Measurements from ENCODE around the gene PLCH1. TPM values are rescaled to one million over a fixed set of nuclear protein-coding genes. Genes with fewer than 3 reads are reported as not detected.
"Not testable (repeated sequence)": the region's sequence is repeated elsewhere in the genome, so short reads cannot be mapped to it uniquely, and the experiment has no call there.

The PLCH1 gene
- total RNA-seq, 2 experiments from 2014 or later = 0.16 to 0.26 TPM

DNA sequence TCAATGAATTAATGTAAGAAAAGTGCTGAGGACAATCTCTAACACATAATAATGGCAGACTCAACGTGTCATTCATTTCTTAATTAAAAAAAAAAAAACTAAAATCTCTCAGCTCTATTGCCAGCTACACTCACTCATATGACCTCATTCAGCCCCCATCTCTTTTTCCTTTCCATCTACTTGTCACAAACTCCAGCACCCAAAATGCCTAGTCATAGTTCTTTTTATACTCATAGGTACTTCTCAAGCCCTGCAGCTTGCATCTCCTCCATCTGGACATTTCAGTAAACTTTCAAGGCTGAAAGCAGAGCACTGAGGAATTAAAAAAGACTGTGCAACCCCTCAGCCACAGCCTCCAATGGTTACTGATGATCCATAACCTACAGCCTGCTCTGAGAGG, 109.8 kb downstream of the PLCH1 start:
- intact Hi-C loops (cut with DNase I, micrococcal nuclease) = no loop called here
- Mint-ChIP-seq H3K4me3 (no peak overlapping the region), H3K27ac (no peak overlapping the region), H3K9me3 (ENCODE audit: low read depth) (no peaks in the 10 kb centered on the region), H3K4me1 (no peaks in the 10 kb centered on the region), H3K27me3 (no peaks in the 10 kb centered on the region), H3K36me3 (ENCODE audit: low read depth) (no peaks in the 10 kb centered on the region)
- ChIA-PET POLR2A (no interaction called here), CTCF (no interaction called here)
- ATAC-seq (no peak), DNase-seq (no peak)

DNA sequence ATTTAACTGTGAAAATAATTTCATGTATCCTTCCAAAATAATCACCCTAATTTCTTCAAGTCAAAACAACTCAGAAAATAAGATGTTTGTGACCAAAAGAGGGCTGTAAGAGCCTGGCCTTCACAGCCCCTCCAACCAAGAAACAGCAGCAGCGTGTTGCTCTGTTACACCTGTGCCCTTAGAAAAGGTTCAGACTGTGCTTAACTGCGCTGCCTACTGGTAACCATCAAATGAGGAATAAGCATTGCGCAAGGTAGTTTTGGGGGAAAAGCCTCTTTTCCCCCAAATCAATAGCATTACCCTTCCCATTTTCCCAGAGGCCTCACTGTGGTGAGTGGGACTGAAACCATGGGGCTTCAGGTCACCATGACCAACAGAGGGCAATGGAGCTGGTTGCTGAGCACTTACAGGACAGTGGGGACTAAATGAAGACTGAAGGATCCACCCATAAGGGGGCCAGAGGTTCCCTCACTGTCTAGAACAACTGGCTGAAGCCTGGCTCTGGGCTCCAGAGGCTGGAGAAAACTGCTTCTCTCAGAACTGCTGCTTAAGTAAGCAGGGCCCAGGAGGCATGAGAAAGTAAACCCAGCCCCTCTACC, 110.7 kb downstream of the PLCH1 start:
- intact Hi-C loops (cut with DNase I, micrococcal nuclease) = no loop called here

DNA sequence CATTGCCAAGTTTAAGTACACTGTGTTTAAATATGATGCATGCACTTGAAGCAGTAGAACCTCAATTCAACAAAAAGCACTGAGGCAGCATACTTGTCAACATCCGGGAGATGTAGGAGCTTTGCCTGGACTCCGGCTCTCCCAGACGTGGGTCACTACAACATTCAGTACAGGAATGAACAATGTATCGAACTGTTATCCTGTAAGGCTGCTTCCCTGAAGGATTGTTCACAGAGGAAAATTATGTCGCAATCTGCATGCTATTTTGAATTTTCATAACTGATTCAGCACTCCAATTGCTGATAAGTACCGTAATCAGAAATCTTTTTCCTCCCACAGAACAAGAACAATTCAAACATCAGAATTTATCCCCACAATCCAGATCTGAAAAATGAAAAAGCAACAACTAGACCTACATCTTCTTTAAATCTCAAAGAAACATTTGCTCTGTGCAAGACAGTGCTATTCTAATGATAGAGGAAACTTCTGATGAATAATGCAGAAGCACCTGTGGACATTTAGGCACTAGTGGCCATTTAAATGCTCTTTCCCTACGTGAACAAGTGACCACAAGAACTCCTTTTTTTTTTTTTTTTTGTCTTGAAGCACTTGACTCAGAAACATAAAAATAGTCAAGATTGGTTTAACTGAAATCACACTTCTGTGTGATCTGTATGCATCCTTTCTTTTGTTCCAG, 113.4 kb downstream of the PLCH1 start:
- Mint-ChIP-seq H3K9me3 (ENCODE audit: low read depth) (no peaks in the 10 kb centered on the region), H3K27me3 (no peaks in the 10 kb centered on the region), H3K4me1 (no peaks in the 10 kb centered on the region), H3K4me3 (no peak overlapping the region), H3K36me3 (ENCODE audit: low read depth) (no peaks in the 10 kb centered on the region), H3K27ac (no peak overlapping the region)
- intact Hi-C loops (cut with DNase I, micrococcal nuclease) = no loop called here
- CTCF ChIA-PET = no interaction called here
- DNase-seq = no peak
- POLR2A ChIA-PET = no interaction called here
- ATAC-seq = no peak

More for the DNA sequence above, 110.7 kb downstream of the PLCH1 start:
- no peak overlapping the region for H3K27ac Mint-ChIP-seq
- DNase-seq (no peak), ATAC-seq (no peak)
- no peaks in the 10 kb centered on the region for H3K4me1 Mint-ChIP-seq
- no peaks in the 10 kb centered on the region for H3K9me3 Mint-ChIP-seq (ENCODE audit: low read depth)
- no peaks in the 10 kb centered on the region for H3K36me3 Mint-ChIP-seq (ENCODE audit: low read depth)
- POLR2A ChIA-PET = no interaction called here
- CTCF ChIA-PET = no interaction called here
- no peak overlapping the region for H3K4me3 Mint-ChIP-seq
- no peaks in the 10 kb centered on the region for H3K27me3 Mint-ChIP-seq

DNA sequence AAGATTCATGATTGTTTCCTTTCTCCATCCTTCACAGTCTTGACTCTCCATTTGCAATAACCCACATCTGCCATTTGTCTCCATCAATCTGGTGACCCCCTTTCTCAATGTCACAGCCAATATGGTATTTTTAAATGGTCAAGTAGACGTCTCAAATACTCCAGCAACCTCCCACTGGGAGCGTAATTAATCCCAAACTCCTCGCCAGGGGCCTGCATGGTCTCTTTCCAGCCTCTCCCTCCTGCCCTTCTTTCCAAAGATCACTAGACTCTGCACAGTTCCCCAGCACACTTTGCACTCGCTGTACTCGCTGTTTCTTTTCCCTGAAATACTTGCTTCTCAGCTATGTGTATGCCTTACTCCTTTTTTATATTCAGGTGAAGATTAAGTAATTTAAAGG, 115.3 kb downstream of the PLCH1 start:
- no peaks in the 10 kb centered on the region for H3K4me1 Mint-ChIP-seq
- no peaks in the 10 kb centered on the region for H3K36me3 Mint-ChIP-seq (ENCODE audit: low read depth)
- no peak for DNase-seq
- H3K27ac Mint-ChIP-seq = no peak overlapping the region
- no peaks in the 10 kb centered on the region for H3K9me3 Mint-ChIP-seq (ENCODE audit: low read depth)
- no peak for ATAC-seq
- H3K27me3 Mint-ChIP-seq = no peaks in the 10 kb centered on the region
- intact Hi-C loops (cut with DNase I, micrococcal nuclease) = no loop called here
- no peak overlapping the region for H3K4me3 Mint-ChIP-seq
- CTCF ChIA-PET = no interaction called here
- POLR2A ChIA-PET = no interaction called here

DNA sequence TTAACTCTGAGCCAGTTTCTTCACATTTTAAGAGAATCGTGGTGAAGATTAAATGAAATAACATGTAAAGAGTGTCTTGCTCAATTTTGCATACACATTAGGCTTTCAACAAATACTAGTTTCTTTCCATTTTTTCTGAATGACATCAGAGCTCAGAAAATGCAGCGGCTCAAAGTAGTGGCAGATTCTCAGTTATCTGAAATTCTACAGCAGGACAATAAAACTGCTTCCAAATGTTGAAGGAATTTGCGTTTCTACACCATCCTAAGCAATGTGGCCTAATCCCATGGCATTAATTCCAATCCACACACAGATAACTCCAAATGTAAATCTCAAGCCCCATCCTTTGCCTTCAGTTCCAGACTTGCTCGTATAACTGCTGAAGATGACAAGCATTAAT, 115.8 kb downstream of the PLCH1 start:
- Mint-ChIP-seq H3K4me1 (no peaks in the 10 kb centered on the region), H3K4me3 (no peak overlapping the region), H3K27ac (no peak overlapping the region), H3K9me3 (ENCODE audit: low read depth) (no peaks in the 10 kb centered on the region), H3K27me3 (no peaks in the 10 kb centered on the region), H3K36me3 (ENCODE audit: low read depth) (no peaks in the 10 kb centered on the region)
- ATAC-seq (no peak), DNase-seq (no peak)
- ChIA-PET POLR2A (no interaction called here), CTCF (no interaction called here)
- intact Hi-C loops (cut with DNase I, micrococcal nuclease) = no loop called here

DNA sequence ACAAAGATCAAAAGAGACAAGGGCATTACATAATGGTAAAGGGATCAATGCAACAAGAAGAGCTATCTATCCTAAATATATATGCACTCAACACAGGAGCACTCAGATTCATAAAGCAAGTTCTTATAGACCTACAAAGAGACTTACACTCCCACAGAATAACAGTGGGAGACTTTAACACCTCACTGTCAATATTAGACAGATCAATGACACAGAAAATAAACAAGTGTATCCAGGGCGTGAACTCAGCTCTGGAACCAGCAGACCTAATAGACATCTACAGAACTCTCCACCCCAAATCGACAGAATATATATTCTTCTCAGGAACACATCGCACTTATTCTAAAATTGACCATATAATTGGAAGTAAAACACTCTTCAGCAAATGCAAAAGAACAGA, 122.2 kb downstream of the PLCH1 start:
- H3K36me3 Mint-ChIP-seq (ENCODE audit: low read depth) = not testable (repeated sequence)

DNA sequence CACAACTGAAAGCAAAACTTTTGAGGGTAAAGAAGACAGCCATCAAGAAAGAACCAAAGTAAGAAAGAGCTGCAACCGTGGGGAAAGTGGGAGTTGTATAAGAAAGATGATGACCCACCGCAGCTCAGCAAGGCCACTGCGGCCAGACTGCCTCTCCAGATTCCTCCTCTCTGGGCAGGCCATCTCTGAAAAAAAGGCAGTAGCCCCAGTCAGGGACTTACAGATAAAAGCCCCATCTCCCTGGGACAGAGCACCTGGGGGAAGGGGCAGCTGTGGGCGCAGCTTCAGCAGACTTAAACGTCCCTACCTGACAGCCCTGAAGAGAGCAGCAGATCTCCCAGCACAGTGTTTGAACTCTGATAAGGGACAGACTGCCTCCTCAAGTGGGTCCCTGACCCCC, 124.3 kb downstream of the PLCH1 start:
- DNase-seq; CTCF ChIA-PET; H3K27me3 Mint-ChIP-seq; H3K36me3 Mint-ChIP-seq (ENCODE audit: low read depth); H3K4me3 Mint-ChIP-seq; H3K4me1 Mint-ChIP-seq; H3K9me3 Mint-ChIP-seq (ENCODE audit: low read depth); ATAC-seq; intact Hi-C loops (cut with DNase I, micrococcal nuclease); H3K27ac Mint-ChIP-seq: not testable (repeated sequence)
- POLR2A ChIA-PET = interaction anchor here (0.7 kb wide), 1 partner anchor 91 kb away, joined by 3 read pairs; no protein-coding TSS in a partner anchor

More for the DNA sequence above, 122.2 kb downstream of the PLCH1 start:
- POLR2A ChIA-PET; intact Hi-C loops (cut with DNase I, micrococcal nuclease); H3K27ac Mint-ChIP-seq; H3K27me3 Mint-ChIP-seq; ATAC-seq; H3K9me3 Mint-ChIP-seq (ENCODE audit: low read depth); H3K4me1 Mint-ChIP-seq; H3K4me3 Mint-ChIP-seq; DNase-seq; CTCF ChIA-PET: not testable (repeated sequence)

DNA sequence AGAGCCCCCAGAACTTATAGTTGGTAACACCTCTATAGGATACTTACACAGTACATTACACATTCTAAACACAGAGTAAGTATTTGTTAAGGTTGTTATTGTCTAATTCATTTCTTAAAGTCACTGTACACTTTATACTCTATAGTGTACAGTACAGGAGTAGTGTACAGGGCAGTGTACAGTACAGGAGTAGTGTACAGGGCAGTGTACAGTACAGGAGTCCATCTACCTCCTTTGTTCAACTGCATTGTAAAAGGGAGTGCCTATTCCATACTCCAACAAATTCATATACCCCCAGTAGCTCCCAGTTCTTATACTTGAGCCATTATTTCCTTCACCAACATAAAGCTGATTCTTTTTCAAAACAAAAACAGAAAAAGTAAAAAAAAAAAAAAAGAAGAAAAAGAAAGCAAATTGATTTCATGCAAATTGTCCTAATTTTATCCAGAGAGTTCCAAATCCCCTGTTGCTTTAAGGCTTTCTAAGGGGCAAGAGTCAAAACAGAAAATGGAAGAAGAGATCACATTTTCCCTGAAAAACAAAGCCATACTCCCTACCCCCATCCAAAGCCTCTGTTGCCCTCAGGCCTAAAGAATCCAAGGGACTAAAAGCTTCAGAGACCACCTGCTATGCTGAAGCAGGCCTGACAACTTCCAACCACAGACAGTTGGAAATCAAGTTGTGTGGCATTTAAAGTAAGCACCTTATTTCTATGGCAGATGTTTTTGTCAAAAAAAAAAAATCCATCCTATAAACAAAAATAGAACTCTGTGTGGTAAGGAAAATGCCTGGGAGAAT, 125.6 kb downstream of the PLCH1 start:
- intact Hi-C loops (cut with DNase I, micrococcal nuclease) = no loop called here
- Mint-ChIP-seq H3K4me3 (no peak overlapping the region), H3K36me3 (ENCODE audit: low read depth) (no peaks in the 10 kb centered on the region), H3K9me3 (ENCODE audit: low read depth) (peaks cover 16% of the 10 kb centered on the region), H3K27me3 (peaks cover 6% of the 10 kb centered on the region), H3K27ac (no peak overlapping the region), H3K4me1 (no peaks in the 10 kb centered on the region)
- ChIA-PET CTCF (no interaction called here), POLR2A (no interaction called here)
- DNase-seq (no peak), ATAC-seq (no peak)

DNA sequence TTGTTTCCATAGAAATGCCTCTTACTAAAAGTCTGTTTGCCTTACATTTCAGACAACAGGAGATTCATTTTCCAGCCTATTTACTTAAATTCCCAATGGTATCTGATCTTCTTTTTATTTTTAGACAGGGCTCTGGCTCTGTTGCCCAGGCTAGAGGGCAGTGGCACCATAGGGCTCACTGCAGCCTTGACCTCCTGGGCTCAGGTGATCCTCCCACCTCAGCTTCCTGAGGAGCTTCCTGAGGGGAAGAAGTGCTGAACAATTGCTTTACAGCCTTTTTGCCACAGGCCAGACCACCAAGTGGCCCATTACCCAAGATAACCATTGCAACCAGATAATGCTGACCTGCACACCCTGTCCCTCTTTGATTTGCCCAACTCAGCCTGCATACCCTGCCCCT, 126.3 kb downstream of the PLCH1 start:
- Mint-ChIP-seq H3K4me3 (no peak overlapping the region), H3K27me3 (peaks cover 6% of the 10 kb centered on the region), H3K4me1 (no peaks in the 10 kb centered on the region), H3K36me3 (ENCODE audit: low read depth) (no peaks in the 10 kb centered on the region), H3K27ac (no peak overlapping the region), H3K9me3 (ENCODE audit: low read depth) (peaks cover 19% of the 10 kb centered on the region)
- POLR2A ChIA-PET = no interaction called here
- intact Hi-C loops (cut with DNase I, micrococcal nuclease) = no loop called here
- CTCF ChIA-PET = no interaction called here
- DNase-seq (no peak), ATAC-seq (no peak)

DNA sequence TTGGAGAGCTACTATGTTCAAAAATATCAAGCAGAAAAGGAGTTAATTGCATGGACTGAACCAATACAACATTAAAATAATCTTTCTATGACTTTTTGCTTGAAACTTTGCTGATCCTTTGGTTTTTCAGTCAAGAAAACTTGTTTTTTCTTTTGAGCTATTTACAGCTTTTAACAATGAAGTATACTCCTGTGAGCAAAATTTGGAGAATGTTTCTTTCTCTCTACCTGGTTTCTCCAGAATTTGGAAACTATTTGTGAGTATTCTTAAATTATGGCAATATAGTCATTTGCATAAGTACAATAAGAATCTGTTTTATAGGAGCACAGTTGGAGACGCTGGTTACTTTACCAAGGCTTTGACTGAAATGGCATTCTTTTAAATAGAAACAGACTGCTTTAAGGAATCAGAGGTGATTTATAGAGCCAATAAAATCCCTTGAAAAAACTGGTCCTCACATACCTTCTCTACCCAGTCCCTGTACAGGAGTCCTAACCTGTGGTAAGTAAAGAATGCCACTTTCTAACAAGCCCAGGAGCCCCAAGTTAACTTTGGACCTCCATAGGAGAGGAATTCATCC, 127.4 kb downstream of the PLCH1 start:
- ChIA-PET POLR2A (no interaction called here), CTCF (interaction anchor here (1.0 kb wide), 1 partner anchor 10 kb away, joined by 3 read pairs; no protein-coding TSS in a partner anchor)
- Mint-ChIP-seq H3K27me3 (peaks cover 6% of the 10 kb centered on the region), H3K9me3 (ENCODE audit: low read depth) (peaks cover 19% of the 10 kb centered on the region), H3K27ac (no peak overlapping the region), H3K36me3 (ENCODE audit: low read depth) (no peaks in the 10 kb centered on the region), H3K4me1 (no peaks in the 10 kb centered on the region), H3K4me3 (no peak overlapping the region)
- intact Hi-C loops (cut with DNase I, micrococcal nuclease) = no loop called here
- no peak for ATAC-seq
- no peak for DNase-seq

DNA sequence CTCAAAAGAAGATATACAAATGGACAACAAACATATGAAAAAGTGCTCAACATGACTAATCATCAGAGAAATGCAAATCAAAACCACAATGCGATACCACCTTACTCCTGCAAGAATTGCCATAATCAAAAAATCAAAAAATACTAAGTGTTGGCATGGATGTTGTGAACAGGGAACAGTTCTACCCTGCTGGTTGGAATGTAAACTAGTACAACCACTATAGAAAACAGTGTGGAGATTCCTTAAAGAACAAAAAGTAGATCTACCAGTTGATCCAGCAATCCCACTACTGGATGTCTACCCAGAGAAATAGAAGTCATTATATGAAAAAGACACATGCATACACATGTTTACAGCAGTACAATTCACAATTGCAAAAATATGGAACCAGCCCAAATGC, 129.7 kb downstream of the PLCH1 start:
- ATAC-seq; H3K27me3 Mint-ChIP-seq; CTCF ChIA-PET; H3K27ac Mint-ChIP-seq; H3K4me3 Mint-ChIP-seq; DNase-seq; H3K36me3 Mint-ChIP-seq (ENCODE audit: low read depth); POLR2A ChIA-PET; intact Hi-C loops (cut with DNase I, micrococcal nuclease); H3K4me1 Mint-ChIP-seq: not testable (repeated sequence)
- peaks cover 19% of the 10 kb centered on the region for H3K9me3 Mint-ChIP-seq (ENCODE audit: low read depth)

DNA sequence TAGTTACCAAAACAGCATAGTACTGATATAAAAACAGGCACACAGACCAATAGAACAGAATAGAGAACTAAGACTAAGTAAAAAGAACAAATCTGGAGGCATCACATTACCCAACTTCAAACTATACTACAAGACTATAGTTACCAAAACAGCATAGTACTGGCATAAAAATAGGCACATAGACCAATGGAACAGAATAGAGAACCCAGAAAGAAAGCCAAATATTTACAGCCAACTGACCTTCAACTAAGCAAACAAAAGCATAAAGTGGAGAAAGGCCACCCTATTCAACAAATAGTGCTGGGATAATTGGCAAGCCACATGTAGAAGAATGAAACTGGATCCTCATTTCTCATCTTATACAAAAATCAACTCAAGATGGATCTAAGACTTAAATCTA, 130.5 kb downstream of the PLCH1 start:
- ATAC-seq; CTCF ChIA-PET; POLR2A ChIA-PET; H3K27ac Mint-ChIP-seq; H3K4me1 Mint-ChIP-seq; H3K27me3 Mint-ChIP-seq; H3K36me3 Mint-ChIP-seq (ENCODE audit: low read depth); intact Hi-C loops (cut with DNase I, micrococcal nuclease); H3K4me3 Mint-ChIP-seq; DNase-seq: not testable (repeated sequence)
- H3K9me3 Mint-ChIP-seq (ENCODE audit: low read depth) = peaks cover 20% of the 10 kb centered on the region

Measured in activated CD4-positive, alpha-beta T cell treated with anti-CD3 and anti-CD28 coated beads for 36 hours (primary cell).